Coronary artery (tissue), 2 donors: ENCODE measurements around the gene VSIR.

Experiments used
- DNase-seq: peaks from one replicate; pipeline ENCODE4 v3.0.0-alpha.2; 2017; ENCODE audit warnings: low spot score
- H3K27ac ChIP-seq, 2 donors: fragments of 200-600 bp; sonication (generic); one replicate each; pipeline ENCODE4 v1.5.1; 2016 to 2019
- H3K4me3 ChIP-seq: fragments of 200-600 bp; sonication (generic); 2 replicates; pipeline ENCODE4 v1.5.1; 2016; ENCODE audit warnings: mild to moderate bottlenecking, moderate library complexity
- TF ChIP-seq, protein P1 (sequence below): fragments of 200-600 bp; sonication (generic); IDR thresholded peaks from one replicate; pipeline ENCODE4 v1.5.1; 2019; ENCODE audit warnings: antibody characterized with exemption

The VSIR gene

DNA sequence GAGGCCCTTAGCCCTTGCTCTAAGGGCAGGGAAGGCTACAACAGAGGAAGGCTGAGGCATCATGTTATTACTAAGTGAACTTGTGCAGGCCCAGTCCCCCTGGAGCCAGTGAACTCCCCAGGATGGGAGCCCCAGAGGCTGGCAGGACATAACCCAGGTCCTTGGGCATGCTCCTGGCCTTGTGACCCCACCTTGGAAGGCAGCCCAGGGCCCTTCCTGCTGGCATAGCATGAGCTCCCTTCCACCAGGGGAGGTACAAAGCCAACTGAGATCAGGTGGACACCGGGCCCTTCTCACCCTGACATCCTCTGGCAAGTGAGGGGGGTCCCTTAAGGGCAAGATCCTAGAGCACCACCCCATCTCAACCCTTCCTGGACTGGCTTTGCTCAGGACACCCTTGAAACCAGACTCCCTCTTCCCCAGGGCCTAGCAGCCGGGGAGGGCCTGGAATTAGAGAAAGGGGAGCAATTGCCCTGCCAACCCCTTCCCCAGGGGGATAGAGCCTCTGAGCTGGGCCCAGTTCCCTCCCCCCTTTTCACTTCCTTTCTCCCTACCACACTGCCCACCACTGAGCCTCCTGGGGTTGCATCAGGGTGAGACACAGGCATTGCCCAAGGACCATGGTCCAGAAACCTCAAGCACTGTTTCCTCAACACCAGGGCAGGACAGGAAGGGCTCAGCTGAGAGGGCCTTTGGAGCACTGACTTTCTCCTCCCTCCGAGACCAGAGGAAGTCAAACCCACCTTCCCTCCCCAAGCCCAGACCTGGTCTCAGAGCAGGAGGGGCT lies 1.8 kb upstream of the VSIR start:
- Histone ChIP-seq H3K27ac (peak overlapping the region in 1 of 2 donors; percentile 94), H3K4me3 (no peak overlapping the region)
- TF ChIP-seq, protein P1, sequence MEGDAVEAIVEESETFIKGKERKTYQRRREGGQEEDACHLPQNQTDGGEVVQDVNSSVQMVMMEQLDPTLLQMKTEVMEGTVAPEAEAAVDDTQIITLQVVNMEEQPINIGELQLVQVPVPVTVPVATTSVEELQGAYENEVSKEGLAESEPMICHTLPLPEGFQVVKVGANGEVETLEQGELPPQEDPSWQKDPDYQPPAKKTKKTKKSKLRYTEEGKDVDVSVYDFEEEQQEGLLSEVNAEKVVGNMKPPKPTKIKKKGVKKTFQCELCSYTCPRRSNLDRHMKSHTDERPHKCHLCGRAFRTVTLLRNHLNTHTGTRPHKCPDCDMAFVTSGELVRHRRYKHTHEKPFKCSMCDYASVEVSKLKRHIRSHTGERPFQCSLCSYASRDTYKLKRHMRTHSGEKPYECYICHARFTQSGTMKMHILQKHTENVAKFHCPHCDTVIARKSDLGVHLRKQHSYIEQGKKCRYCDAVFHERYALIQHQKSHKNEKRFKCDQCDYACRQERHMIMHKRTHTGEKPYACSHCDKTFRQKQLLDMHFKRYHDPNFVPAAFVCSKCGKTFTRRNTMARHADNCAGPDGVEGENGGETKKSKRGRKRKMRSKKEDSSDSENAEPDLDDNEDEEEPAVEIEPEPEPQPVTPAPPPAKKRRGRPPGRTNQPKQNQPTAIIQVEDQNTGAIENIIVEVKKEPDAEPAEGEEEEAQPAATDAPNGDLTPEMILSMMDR = no peak
- no peak for DNase-seq

DNA sequence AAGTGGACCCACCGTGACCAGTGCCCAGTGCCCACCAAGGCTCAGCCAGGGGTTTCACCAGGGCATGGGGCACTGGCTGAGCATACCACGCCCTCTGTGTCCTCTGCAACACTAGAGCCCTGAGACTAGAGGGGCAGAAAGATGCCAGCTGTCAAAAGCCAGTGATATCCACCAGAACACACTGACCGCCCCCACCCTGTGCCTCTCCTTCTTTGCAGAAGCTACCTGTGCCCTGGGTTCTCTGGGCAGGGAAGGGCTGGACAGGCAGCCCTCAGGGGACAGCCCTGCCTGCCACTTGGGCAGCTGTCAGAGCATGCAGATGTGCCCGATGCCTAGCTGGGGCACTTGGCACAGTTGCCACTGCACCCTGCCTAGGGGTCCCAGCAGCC lies 494 bp downstream of the VSIR start:
- TF ChIP-seq, protein P1 = no peak
- Histone ChIP-seq H3K4me3 (peak overlapping the region; percentile 78), H3K27ac (peak overlapping the region; percentile 94 to 96)
- no peak for DNase-seq

DNA sequence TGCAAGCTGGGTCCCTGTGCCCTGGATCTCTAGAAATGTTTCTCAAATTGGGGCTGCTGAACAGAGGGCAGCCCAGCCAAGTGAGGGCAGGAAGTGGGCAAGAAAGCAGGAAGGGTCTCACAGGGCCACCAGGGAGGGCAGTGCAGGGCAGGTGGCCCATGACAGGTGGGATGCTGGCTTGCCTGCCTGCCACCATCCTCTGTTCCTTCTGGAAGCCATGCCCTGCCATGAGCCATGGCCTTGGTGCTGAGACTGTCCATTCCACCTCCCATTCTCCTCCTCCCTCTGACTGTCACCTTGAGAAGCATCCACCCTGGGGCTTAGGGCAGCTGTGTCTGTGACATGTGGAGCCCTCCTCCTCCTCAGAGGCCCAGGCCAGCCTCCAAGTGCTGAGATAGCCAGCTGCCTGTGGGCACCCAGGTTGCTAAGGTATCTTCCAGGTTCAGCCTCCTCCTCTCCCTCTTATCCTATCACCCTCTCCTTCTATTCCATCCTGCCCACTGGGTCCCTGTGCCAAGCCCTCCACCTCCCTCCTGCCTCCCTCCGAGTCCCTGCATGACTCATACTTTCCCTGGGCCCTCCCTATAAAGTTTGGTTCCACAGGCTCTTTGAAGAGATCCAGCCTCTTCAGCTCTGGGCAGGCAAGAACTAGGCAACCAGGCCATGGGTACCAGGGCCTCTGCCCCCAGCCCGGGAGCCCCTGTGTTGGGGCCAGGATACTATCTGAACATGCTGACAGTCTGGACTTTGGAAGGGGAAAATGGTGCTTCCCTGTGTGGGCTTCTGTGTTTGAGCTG lies 1.3 kb downstream of the VSIR start:
- Histone ChIP-seq H3K4me3 (peak overlapping the region; percentile 78), H3K27ac (peak overlapping the region; percentile 94 to 96)
- TF ChIP-seq, protein P1 = no peak
- DNase-seq = peak; percentile 95

DNA sequence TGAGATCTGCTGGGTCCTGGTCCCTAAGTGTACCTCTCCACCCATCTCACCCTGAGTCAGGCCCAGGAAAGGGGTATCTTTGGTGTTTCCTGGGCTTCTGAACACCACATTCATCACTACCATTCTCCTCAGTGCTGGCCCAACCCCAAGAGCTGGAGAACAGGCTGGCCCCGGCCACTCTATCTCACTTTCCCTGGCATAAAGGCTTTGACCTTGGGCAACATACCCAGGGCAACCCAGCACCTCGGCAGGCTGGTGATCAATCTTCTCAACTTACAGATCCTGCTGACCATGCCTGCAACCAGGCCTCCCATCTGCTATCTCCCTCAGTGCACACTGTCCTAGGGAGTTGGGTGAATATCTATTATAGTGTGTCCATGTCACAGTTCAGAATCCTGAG lies 2.1 kb downstream of the VSIR start:
- peak overlapping the region; percentile 78 for H3K4me3 ChIP-seq
- TF ChIP-seq, protein P1 = no peak
- no peak for DNase-seq
- peak overlapping the region; percentile 94 to 96 for H3K27ac ChIP-seq

DNA sequence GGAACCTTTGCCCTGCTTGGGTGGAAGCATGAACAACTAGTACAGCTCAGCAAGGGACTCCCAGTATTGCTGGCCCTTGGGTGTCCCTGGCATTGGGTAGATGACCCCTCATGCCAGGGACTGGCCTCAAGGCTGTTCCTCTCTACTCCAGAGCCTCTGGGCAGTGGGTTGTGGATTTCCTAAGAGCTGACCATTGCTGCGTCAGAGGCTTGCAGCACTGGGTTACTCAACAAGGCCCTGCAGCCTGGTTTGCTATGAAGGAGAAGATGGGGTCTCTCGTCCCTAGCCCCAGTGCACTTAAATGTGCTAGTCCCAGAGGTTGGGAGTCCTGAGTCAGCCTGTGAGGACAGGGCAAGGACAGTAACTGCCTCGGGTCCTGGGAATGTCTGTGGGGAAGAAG lies 2.5 kb downstream of the VSIR start:
- TF ChIP-seq, protein P1 = no peak
- DNase-seq = no peak
- H3K27ac ChIP-seq = peak overlapping the region; percentile 94 to 96
- peak overlapping the region; percentile 78 for H3K4me3 ChIP-seq

DNA sequence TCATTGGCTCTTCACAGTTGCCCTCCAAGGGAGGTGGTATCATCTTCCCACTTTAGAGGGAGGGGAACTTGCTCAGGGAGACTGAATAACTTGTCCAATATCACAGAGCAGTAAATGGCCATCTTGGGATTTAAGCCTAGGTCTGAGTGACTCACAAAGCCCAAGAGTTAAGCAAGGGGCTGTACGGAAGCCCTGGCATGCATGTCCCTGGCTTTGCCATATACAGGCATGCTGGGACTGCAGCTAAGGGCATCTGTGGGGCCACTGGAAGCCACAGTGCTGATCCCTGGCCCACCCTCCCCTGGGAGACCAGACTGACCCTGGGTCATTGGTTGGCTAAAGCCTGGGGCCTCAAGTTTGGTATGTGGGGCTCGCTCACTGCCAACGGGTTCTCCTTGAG lies 3.1 kb downstream of the VSIR start:
- no peak for DNase-seq
- Histone ChIP-seq H3K4me3 (peak overlapping the region; percentile 78), H3K27ac (peak overlapping the region; percentile 94 to 96)
- TF ChIP-seq, protein P1 = no peak
